Progenitor cell of endocrine pancreas (in vitro differentiated cells): ENCODE measurements around the gene CKM. TPM values are rescaled to one million over a fixed set of nuclear protein-coding genes. Genes with fewer than 3 reads are reported as not detected.

Experiments used
- DNase-seq: peaks from one replicate; pipeline ENCODE4 v3.0.0; 2021; ENCODE audit warnings: low spot score; ENCODE audit not compliant: unreplicated experiment
- H3K27ac Mint-ChIP-seq: 2 replicates; pipeline ENCODE4 v1.8.0; 2021; ENCODE audit warnings: mild to moderate bottlenecking, moderate library complexity, mixed read lengths
- H3K27me3 Mint-ChIP-seq: 2 replicates; pipeline ENCODE4 v1.8.0; 2021; ENCODE audit warnings: mixed read lengths
- H3K36me3 Mint-ChIP-seq: 2 replicates; pipeline ENCODE4 v1.8.0; 2022; ENCODE audit warnings: mixed read lengths; ENCODE audit not compliant: insufficient read depth
- H3K4me1 Mint-ChIP-seq: 2 replicates; pipeline ENCODE4 v1.8.0; 2021; ENCODE audit warnings: low read depth, mixed read lengths
- H3K4me3 Mint-ChIP-seq: 2 replicates; pipeline ENCODE4 v1.8.0; 2021; ENCODE audit warnings: low read depth, mild to moderate bottlenecking, moderate library complexity, mixed read lengths
- H3K9me3 Mint-ChIP-seq: 2 replicates; pipeline ENCODE4 v1.8.0; 2021; ENCODE audit warnings: low read depth, mixed read lengths
- CTCF ChIP-seq: fragments of 200-600 bp; sonication (generic); IDR thresholded peaks from one replicate; pipeline ENCODE4 v1.5.0; 2021; ENCODE audit warnings: antibody characterized with exemption, mild to moderate bottlenecking; ENCODE audit not compliant: unreplicated experiment
- total RNA-seq: library from RNA; stranded (reverse); gene quantifications from 2 replicates; pipeline ENCODE4 v1.2.1, GENCODE V29; 2021

CKM gene
- total RNA-seq, 1 donor from 2014 or later = not detected

GRCh38 chr19:45327404-45328143 is 4.9 kb upstream of the CKM start:
- Mint-ChIP-seq H3K9me3 (no peaks in the 10 kb centered on the region), H3K4me1 (peaks cover 5% of the 10 kb centered on the region), H3K27ac (no peak overlapping the region), H3K4me3 (no peak overlapping the region), H3K27me3 (peaks cover 13% of the 10 kb centered on the region), H3K36me3 (no peaks in the 10 kb centered on the region)
- TF ChIP-seq CTCF = no peak
- DNase-seq = no peak

- no peak for TF ChIP-seq CTCF
- no peak overlapping the region for H3K4me3 Mint-ChIP-seq
- peak overlapping the region; percentile 71 for H3K27ac Mint-ChIP-seq
- DNase-seq = no peak
- H3K36me3 Mint-ChIP-seq = no peaks in the 10 kb centered on the region
- peaks cover 18% of the 10 kb centered on the region for H3K27me3 Mint-ChIP-seq
- no peaks in the 10 kb centered on the region for H3K9me3 Mint-ChIP-seq
- H3K4me1 Mint-ChIP-seq = peaks cover 9% of the 10 kb centered on the region
These were observed 1.8 kb upstream of the CKM start for GRCh38 chr19:45324349-45324907.

GRCh38 chr19:45323671-45324081 is 1.0 kb upstream of the CKM start:
- TF ChIP-seq CTCF = no peak
- Mint-ChIP-seq H3K4me1 (peaks cover 9% of the 10 kb centered on the region), H3K36me3 (no peaks in the 10 kb centered on the region), H3K27me3 (peaks cover 18% of the 10 kb centered on the region), H3K27ac (no peak overlapping the region), H3K4me3 (peak overlapping the region; percentile 44), H3K9me3 (no peaks in the 10 kb centered on the region)
- DNase-seq = no peak

- H3K36me3 Mint-ChIP-seq = no peaks in the 10 kb centered on the region
- peaks cover 28% of the 10 kb centered on the region for H3K27me3 Mint-ChIP-seq
- TF ChIP-seq CTCF = no peak
- no peaks in the 10 kb centered on the region for H3K9me3 Mint-ChIP-seq
- peaks cover 9% of the 10 kb centered on the region for H3K4me1 Mint-ChIP-seq
- H3K27ac Mint-ChIP-seq = peak overlapping the region; percentile 71
- DNase-seq = no peak
- no peak overlapping the region for H3K4me3 Mint-ChIP-seq
These were observed 364 bp downstream of the CKM start for GRCh38 chr19:45322311-45322710.

- TF ChIP-seq CTCF = no peak
- Mint-ChIP-seq H3K4me1 (peaks cover 9% of the 10 kb centered on the region), H3K27ac (no peak overlapping the region), H3K4me3 (no peak overlapping the region), H3K9me3 (no peaks in the 10 kb centered on the region), H3K27me3 (peaks cover 30% of the 10 kb centered on the region), H3K36me3 (no peaks in the 10 kb centered on the region)
- DNase-seq = no peak
These were observed 827 bp downstream of the CKM start for GRCh38 chr19:45321848-45322247.
